Activated CD8-positive, alpha-beta memory T cell treated with anti-CD3 and anti-CD28 coated beads, Interleukin-2, amount 50 U/mL, for 4 hours (primary cell): Measurements from ENCODE around the gene SIRT7.

Experiments
- DNase-seq: peaks from one replicate; pipeline ENCODE4 v3.0.0-alpha.2; 2020

The SIRT7 gene

GRCh38 chr17:81931557-81932332, 13.8 kb upstream of the SIRT7 start:
- DNase-seq = no peak

- no peak for DNase-seq
Observed at GRCh38 chr17:81931189-81931556, 13.2 kb upstream of the SIRT7 start.

- no peak for DNase-seq
Observed at GRCh38 chr17:81930142-81931125, 12.5 kb upstream of the SIRT7 start.

GRCh38 chr17:81929253-81930141, 11.5 kb upstream of the SIRT7 start:
- DNase-seq = no peak

- DNase-seq = no peak
Observed at GRCh38 chr17:81928544-81929252, 10.7 kb upstream of the SIRT7 start.

- peak; percentile 89 for DNase-seq
Observed at GRCh38 chr17:81927653-81928543, 9.9 kb upstream of the SIRT7 start, which contains the start of gene MAFG. TSS of gene MAFG (minus strand) at chr17:81927735. CDS start at chr17:81923185, 4,550 bp downstream.

GRCh38 chr17:81927152-81927652, 9.2 kb upstream of the SIRT7 start:
- peak; percentile 39 for DNase-seq

- peak; percentile 69 for DNase-seq
Observed at GRCh38 chr17:81926451-81927151, 8.6 kb upstream of the SIRT7 start.

GRCh38 chr17:81925860-81926450, 8.0 kb upstream of the SIRT7 start:
- DNase-seq = no peak

- DNase-seq = no peak
Observed at GRCh38 chr17:81924557-81925532, 6.9 kb upstream of the SIRT7 start.

- no peak for DNase-seq
Observed at GRCh38 chr17:81923302-81924260, 5.6 kb upstream of the SIRT7 start.

GRCh38 chr17:81922566-81923301, 4.8 kb upstream of the SIRT7 start:
- no peak for DNase-seq

- DNase-seq = no peak
Observed at GRCh38 chr17:81921996-81922565, 4.1 kb upstream of the SIRT7 start.

GRCh38 chr17:81921537-81921862, 3.5 kb upstream of the SIRT7 start:
- DNase-seq = no peak

GRCh38 chr17:81920612-81921536, 2.9 kb upstream of the SIRT7 start:
- no peak for DNase-seq
